DOHH2 (cell line): ENCODE measurements around the gene ROPN1B.

Experiments used
- H3F3A ChIP-seq: fragments of 200-600 bp; sonication (generic), shearing (Covaris generic); 2 replicates; pipeline ENCODE4 v1.6.0; 2016; ENCODE audit warnings: antibody characterized with exemption, mild to moderate bottlenecking; ENCODE audit not compliant: control insufficient read depth, insufficient read depth
- H3K27ac ChIP-seq: fragments of 200-600 bp; sonication (generic); 2 replicates; pipeline ENCODE4 v1.5.1; 2014; ENCODE audit warnings: low read depth, mild to moderate bottlenecking, low read length, moderate library complexity
- H3K27me3 ChIP-seq: fragments of 200-600 bp; sonication (generic); 2 replicates; pipeline ENCODE4 v1.6.1; 2014; ENCODE audit warnings: mild to moderate bottlenecking, low read length, mixed read lengths; ENCODE audit not compliant: control insufficient read depth
- H3K36me3 ChIP-seq: fragments of 200-600 bp; sonication (generic); 2 replicates; pipeline ENCODE4 v1.6.1; 2014; ENCODE audit warnings: mild to moderate bottlenecking, low read length, moderate library complexity, mixed read lengths; ENCODE audit not compliant: control insufficient read depth
- H3K4me1 ChIP-seq: fragments of 200-600 bp; sonication (generic); 2 replicates; pipeline ENCODE4 v1.6.1; 2014; ENCODE audit warnings: mild to moderate bottlenecking, low read length, mixed read lengths; ENCODE audit not compliant: control insufficient read depth
- H3K4me2 ChIP-seq: fragments of 200-600 bp; sonication (generic); 2 replicates; pipeline ENCODE4 v1.6.0; 2014; ENCODE audit warnings: mild to moderate bottlenecking, low read length, moderate library complexity
- H3K4me3 ChIP-seq: fragments of 200-600 bp; sonication (generic); 2 replicates; pipeline ENCODE4 v1.5.1; 2014; ENCODE audit warnings: mild to moderate bottlenecking, low read length, mixed read lengths
- H3K79me2 ChIP-seq: fragments of 200-600 bp; sonication (generic); 2 replicates; pipeline ENCODE4 v1.6.1; 2014; ENCODE audit warnings: mild to moderate bottlenecking, low read length, mixed read lengths; ENCODE audit not compliant: control insufficient read depth
- H3K9me2 ChIP-seq: fragments of 200-600 bp; sonication (generic); replicated peaks from 2 replicates; pipeline ENCODE4 v1.6.1; 2014; ENCODE audit warnings: mild to moderate bottlenecking, low read length, mixed read lengths; ENCODE audit not compliant: control insufficient read depth
- H3K9me3 ChIP-seq: fragments of 200-600 bp; sonication (generic); 2 replicates; pipeline ENCODE4 v1.6.1; 2014; ENCODE audit warnings: antibody characterized with exemption, low read length, mixed read lengths; ENCODE audit not compliant: control insufficient read depth, insufficient read depth
- H4K20me1 ChIP-seq: fragments of 200-600 bp; sonication (generic); 2 replicates; pipeline ENCODE4 v1.6.0; 2014; ENCODE audit warnings: low read depth, mild to moderate bottlenecking, antibody characterized with exemption, low read length, moderate library complexity; ENCODE audit not compliant: control insufficient read depth, insufficient read depth
- EZH2phosphoT487 ChIP-seq: fragments of 200-600 bp; sonication (generic); IDR thresholded peaks from 2 replicates; pipeline ENCODE4 v1.6.1; 2017; ENCODE audit warnings: borderline replicate concordance, mild to moderate bottlenecking, antibody characterized with exemption, low read length, moderate library complexity, mixed read lengths
- TF ChIP-seq, protein P1 (sequence below): fragments of 200-600 bp; sonication (generic); IDR thresholded peaks from one replicate; pipeline ENCODE4 v1.5.1; 2014; ENCODE audit warnings: antibody characterized with exemption, mild to moderate bottlenecking, low read depth, low read length; ENCODE audit not compliant: poor library complexity, severe bottlenecking

The ROPN1B gene

DNA sequence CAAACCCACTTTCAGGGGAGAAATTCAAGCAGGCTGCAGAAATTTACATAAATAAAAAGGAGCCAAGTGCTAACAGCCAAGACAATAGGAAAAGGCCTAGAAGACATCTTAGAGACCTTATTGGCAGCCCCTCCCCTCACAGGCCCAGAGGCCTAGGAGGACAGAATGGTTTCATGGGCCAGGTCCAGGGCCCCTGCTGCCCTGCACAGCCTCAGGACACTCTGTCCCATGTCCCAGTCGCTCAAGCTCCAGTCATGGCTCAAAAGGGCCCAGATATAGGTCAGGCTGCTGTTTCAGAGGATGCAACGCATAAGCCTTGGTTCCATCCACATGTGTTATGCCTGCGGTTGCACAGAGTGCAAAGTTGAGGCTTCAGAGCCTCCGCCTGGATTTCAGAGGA, 59.1 kb downstream of the ROPN1B start:
- H3K27ac ChIP-seq, result no peak overlapping the region
- peaks cover 11% of the 10 kb centered on the region; the same call in 1 of the 2 replicates for H3K4me1 ChIP-seq
- no peaks in the 10 kb centered on the region for H3K27me3 ChIP-seq
- H3K4me3 ChIP-seq, result no peak overlapping the region
- no peak overlapping the region for H3K4me2 ChIP-seq
- H3K79me2 ChIP-seq, result no peaks in the 10 kb centered on the region
- H3K9me2 ChIP-seq, result no peaks in the 10 kb centered on the region
- H3F3A ChIP-seq, result no peaks in the 10 kb centered on the region
- H3K9me3 ChIP-seq, result peaks cover 13% of the 10 kb centered on the region
- H4K20me1 ChIP-seq, result no peaks in the 10 kb centered on the region
- TF ChIP-seq EZH2phosphoT487, result no peak
- TF ChIP-seq, protein P1, sequence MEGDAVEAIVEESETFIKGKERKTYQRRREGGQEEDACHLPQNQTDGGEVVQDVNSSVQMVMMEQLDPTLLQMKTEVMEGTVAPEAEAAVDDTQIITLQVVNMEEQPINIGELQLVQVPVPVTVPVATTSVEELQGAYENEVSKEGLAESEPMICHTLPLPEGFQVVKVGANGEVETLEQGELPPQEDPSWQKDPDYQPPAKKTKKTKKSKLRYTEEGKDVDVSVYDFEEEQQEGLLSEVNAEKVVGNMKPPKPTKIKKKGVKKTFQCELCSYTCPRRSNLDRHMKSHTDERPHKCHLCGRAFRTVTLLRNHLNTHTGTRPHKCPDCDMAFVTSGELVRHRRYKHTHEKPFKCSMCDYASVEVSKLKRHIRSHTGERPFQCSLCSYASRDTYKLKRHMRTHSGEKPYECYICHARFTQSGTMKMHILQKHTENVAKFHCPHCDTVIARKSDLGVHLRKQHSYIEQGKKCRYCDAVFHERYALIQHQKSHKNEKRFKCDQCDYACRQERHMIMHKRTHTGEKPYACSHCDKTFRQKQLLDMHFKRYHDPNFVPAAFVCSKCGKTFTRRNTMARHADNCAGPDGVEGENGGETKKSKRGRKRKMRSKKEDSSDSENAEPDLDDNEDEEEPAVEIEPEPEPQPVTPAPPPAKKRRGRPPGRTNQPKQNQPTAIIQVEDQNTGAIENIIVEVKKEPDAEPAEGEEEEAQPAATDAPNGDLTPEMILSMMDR, result no peak
- peaks cover 8% of the 10 kb centered on the region; the same call in 1 of the 2 replicates for H3K36me3 ChIP-seq

DNA sequence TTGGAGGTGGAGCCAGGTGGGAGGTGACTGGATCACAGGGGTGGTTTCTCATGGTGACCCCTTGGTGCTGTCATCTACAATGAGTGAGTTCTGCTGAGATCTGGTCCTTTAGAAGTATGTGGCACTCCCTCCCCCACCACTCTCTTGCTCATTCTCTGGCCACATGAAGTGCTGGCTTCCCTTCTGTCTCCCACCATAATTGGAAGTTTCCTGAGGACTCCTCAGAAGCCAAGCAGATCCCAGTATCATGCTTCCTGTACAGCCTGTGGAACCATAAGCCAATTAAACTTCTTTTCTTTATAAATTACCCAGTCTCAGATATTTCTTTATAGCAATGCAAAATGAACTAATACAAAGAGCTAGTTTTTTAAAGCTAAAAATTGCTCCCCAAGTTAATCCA, 60.3 kb downstream of the ROPN1B start:
- Histone ChIP-seq H4K20me1 (no peaks in the 10 kb centered on the region), H3K79me2 (no peaks in the 10 kb centered on the region), H3K4me3 (no peak overlapping the region), H3K4me1 (peaks cover 11% of the 10 kb centered on the region; the same call in 1 of the 2 replicates), H3K27ac (no peak overlapping the region), H3F3A (no peaks in the 10 kb centered on the region), H3K27me3 (no peaks in the 10 kb centered on the region), H3K9me3 (peaks cover 13% of the 10 kb centered on the region), H3K36me3 (peaks cover 8% of the 10 kb centered on the region; the same call in 1 of the 2 replicates), H3K9me2 (no peaks in the 10 kb centered on the region), H3K4me2 (no peak overlapping the region)
- TF ChIP-seq, protein P1, result no peak
- no peak for TF ChIP-seq EZH2phosphoT487

DNA sequence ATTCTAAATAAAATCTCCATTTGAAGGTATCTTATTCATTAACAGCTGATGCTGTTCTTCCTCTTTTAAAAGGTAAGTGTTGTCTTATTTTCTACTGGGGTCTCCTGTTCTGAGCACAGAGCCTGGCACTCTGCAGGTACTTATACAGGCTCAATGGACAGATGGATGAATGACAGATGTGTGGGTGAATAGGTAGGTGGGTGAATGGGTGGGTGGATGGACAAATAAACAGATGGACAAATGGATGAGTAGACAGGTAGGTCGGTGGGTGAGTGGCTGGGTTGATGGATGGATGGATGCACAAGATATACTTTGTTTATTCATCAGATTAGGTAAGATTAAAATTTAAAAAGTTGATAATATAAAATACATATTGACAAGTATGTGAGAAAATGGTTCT, 61.5 kb downstream of the ROPN1B start:
- no peaks in the 10 kb centered on the region for H4K20me1 ChIP-seq
- H3K36me3 ChIP-seq, result peaks cover 8% of the 10 kb centered on the region; the same call in 1 of the 2 replicates
- H3K79me2 ChIP-seq, result no peaks in the 10 kb centered on the region
- no peak overlapping the region for H3K27ac ChIP-seq
- peaks cover 13% of the 10 kb centered on the region for H3K9me3 ChIP-seq
- no peak overlapping the region for H3K4me2 ChIP-seq
- no peaks in the 10 kb centered on the region for H3K27me3 ChIP-seq
- no peak for TF ChIP-seq EZH2phosphoT487
- TF ChIP-seq, protein P1, result no peak
- H3F3A ChIP-seq, result no peaks in the 10 kb centered on the region
- H3K4me3 ChIP-seq, result no peak overlapping the region
- H3K4me1 ChIP-seq, result peaks cover 11% of the 10 kb centered on the region; the same call in 1 of the 2 replicates
- no peaks in the 10 kb centered on the region for H3K9me2 ChIP-seq
